Stimulated activated CD8-positive, alpha-beta memory T cell treated with anti-CD3 and anti-CD28 coated beads, Interleukin-2, amount 100 ng/mL, for 48 hours (primary cell): ENCODE data around the gene SNAP23.

Experiments used
- DNase-seq, 2 donors: peaks; one replicate each; pipeline ENCODE4 v3.0.0-alpha.2; 2020; ENCODE audit warnings: low read depth in 2 of 2

SNAP23 gene

GRCh38 chr15:42495361-42496212, at the start of gene SNAP23:
TSS of gene SNAP23 (plus strand) at chr15:42495634. CDS start at chr15:42511847, 16,213 bp downstream.
- peak; percentile 72 to 73 for DNase-seq

- no peak for DNase-seq
Observed at GRCh38 chr15:42447599-42447998, 47.8 kb upstream of the SNAP23 start.

GRCh38 chr15:42448281-42448680, 47.2 kb upstream of the SNAP23 start:
- no peak for DNase-seq

- DNase-seq, result no peak
Observed at GRCh38 chr15:42449770-42450424, 45.5 kb upstream of the SNAP23 start.

- DNase-seq, result no peak
Observed at GRCh38 chr15:42450425-42450790, 45.0 kb upstream of the SNAP23 start.

GRCh38 chr15:42453826-42454225, 41.6 kb upstream of the SNAP23 start:
- DNase-seq, result no peak

- no peak for DNase-seq
Observed at GRCh38 chr15:42456531-42456930, 38.9 kb upstream of the SNAP23 start.

- no peak for DNase-seq
Observed at GRCh38 chr15:42456971-42457370, 38.5 kb upstream of the SNAP23 start.

- no peak for DNase-seq
Observed at GRCh38 chr15:42457445-42458442, 37.7 kb upstream of the SNAP23 start.

GRCh38 chr15:42461261-42461660, 34.2 kb upstream of the SNAP23 start:
- DNase-seq, result no peak

GRCh38 chr15:42465520-42466259, 29.7 kb upstream of the SNAP23 start:
- DNase-seq, result no peak

- DNase-seq, result no peak
Observed at GRCh38 chr15:42471002-42471401, 24.4 kb upstream of the SNAP23 start.

GRCh38 chr15:42474827-42475226, 20.6 kb upstream of the SNAP23 start:
- no peak for DNase-seq

- DNase-seq, result no peak
Observed at GRCh38 chr15:42482701-42483100, 12.7 kb upstream of the SNAP23 start.

GRCh38 chr15:42483677-42484076, 11.8 kb upstream of the SNAP23 start:
- DNase-seq, result no peak

GRCh38 chr15:42490291-42490670, 5.2 kb upstream of the SNAP23 start:
- no peak for DNase-seq

- DNase-seq, result peak; percentile 75 to 80
Observed at GRCh38 chr15:42490671-42491538, 4.5 kb upstream of the SNAP23 start, which contains the start of gene ZNF106. TSS of gene ZNF106 (minus strand) at chr15:42491141. CDS start at chr15:42472289, 18,852 bp downstream.

GRCh38 chr15:42491539-42492225, 3.8 kb upstream of the SNAP23 start:
- no peak for DNase-seq

- DNase-seq, result no peak
Observed at GRCh38 chr15:42493679-42494078, 1.8 kb upstream of the SNAP23 start.

- DNase-seq, result no peak
Observed at GRCh38 chr15:42494998-42495360, 455 bp upstream of the SNAP23 start.
